ENCODE results near the gene MAP3K21. TPM values are rescaled to one million over a fixed set of nuclear protein-coding genes. Genes with fewer than 3 reads are reported as not detected.
A peak's percentile ranks its signal among the peaks of the same experiment; 100 is the strongest.

The MAP3K21 gene
- total RNA-seq, 2 donors from 2014 or later, result 4.7 to 76.1 TPM

DNA sequence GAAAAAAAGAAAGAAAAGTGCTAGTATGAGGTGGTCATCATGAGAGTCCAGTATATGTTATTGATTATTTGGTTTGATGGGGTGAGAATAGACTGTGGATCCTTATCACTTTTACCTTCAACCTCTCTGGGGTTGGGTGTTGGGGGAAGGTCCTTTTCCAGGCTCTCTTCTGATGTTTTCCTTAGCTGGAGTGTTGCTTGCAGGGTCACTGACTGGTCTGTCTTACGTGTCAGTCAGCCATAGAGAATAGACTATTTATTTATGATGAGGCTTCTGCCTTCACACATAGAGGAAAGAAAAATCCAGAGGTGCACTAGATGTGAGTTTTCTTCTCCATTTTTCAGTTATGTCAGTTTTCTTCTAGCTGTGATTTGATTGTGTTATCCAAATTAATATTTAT lies 36.5 kb downstream of the MAP3K21 start:
- H3K27ac ChIP-seq, result no peak overlapping the region
- no peaks in the 10 kb centered on the region for H3K36me3 ChIP-seq
- intact Hi-C loops (cut with DNase I), result no loop called here
- H3K27me3 ChIP-seq (replicated peaks; ENCODE audit: insufficient read depth), result no peaks in the 10 kb centered on the region
- 83% methylated on average over 1 of the region's 1 CpG for WGBS
- DNase-seq (ENCODE audit: low spot score), result no peak
- no peak overlapping the region for H3K4me3 ChIP-seq
- TF ChIP-seq POLR2AphosphoS5 (IDR thresholded peaks at IDR 0.05) (no peak), POLR2A (IDR thresholded peaks at IDR 0.05) (no peak)
- TF ChIP-seq, protein P1, sequence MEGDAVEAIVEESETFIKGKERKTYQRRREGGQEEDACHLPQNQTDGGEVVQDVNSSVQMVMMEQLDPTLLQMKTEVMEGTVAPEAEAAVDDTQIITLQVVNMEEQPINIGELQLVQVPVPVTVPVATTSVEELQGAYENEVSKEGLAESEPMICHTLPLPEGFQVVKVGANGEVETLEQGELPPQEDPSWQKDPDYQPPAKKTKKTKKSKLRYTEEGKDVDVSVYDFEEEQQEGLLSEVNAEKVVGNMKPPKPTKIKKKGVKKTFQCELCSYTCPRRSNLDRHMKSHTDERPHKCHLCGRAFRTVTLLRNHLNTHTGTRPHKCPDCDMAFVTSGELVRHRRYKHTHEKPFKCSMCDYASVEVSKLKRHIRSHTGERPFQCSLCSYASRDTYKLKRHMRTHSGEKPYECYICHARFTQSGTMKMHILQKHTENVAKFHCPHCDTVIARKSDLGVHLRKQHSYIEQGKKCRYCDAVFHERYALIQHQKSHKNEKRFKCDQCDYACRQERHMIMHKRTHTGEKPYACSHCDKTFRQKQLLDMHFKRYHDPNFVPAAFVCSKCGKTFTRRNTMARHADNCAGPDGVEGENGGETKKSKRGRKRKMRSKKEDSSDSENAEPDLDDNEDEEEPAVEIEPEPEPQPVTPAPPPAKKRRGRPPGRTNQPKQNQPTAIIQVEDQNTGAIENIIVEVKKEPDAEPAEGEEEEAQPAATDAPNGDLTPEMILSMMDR (IDR thresholded peaks at IDR 0.05), result no peak
- no peaks in the 10 kb centered on the region for H3K9me3 ChIP-seq
- no peaks in the 10 kb centered on the region for H3K4me1 ChIP-seq (replicated peaks)

DNA sequence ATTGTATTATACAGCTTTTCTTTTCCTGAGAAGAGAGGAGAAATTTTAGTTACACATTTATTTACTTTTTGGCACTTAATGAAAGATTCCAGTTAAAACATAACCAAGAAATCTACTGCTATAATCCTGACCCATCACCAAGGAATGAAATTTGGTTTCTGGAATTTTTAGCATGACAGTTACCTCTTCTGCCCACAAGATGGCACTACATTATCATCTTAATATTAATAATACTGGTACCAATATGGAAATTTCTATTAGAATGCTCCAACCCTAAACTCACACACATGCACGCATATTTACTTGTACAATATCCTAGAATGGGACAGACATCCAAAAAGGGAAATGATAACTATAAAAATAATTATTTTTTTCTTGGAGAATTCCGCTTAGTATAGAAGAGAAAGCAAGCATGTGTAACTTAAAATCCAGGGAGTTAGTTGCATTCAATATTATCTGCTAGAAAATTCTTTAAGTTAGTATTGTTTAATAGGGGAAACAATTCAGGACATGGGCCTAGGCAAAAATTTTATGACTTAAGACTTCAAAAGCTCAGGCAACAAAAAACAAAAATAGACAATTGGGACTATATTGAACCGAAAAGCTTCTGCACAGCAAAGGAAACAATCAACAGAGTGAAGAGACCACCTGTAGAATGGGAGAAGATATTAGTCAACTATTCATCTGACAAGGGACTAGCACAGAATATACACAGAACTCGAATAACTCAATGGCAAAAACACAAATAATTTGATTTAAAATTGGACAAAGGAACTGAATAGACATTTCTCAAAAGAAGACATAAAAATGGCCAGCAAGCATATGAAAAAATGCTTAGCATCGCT lies 37.4 kb downstream of the MAP3K21 start:
- Histone ChIP-seq H3K9me3 (no peaks in the 10 kb centered on the region), H3K27me3 (replicated peaks; ENCODE audit: insufficient read depth) (no peaks in the 10 kb centered on the region), H3K4me3 (no peak overlapping the region), H3K4me1 (replicated peaks) (no peaks in the 10 kb centered on the region), H3K27ac (no peak overlapping the region), H3K36me3 (no peaks in the 10 kb centered on the region)
- WGBS, result 80% methylated on average over 5 of the region's 5 CpGs
- intact Hi-C loops (cut with DNase I), result no loop called here
- TF ChIP-seq POLR2A (IDR thresholded peaks at IDR 0.05) (no peak), POLR2AphosphoS5 (IDR thresholded peaks at IDR 0.05) (no peak)
- TF ChIP-seq, protein P1 (IDR thresholded peaks at IDR 0.05), result peak; percentile 42 to 64 (median 56)
- DNase-seq (ENCODE audit: low spot score), result no peak

DNA sequence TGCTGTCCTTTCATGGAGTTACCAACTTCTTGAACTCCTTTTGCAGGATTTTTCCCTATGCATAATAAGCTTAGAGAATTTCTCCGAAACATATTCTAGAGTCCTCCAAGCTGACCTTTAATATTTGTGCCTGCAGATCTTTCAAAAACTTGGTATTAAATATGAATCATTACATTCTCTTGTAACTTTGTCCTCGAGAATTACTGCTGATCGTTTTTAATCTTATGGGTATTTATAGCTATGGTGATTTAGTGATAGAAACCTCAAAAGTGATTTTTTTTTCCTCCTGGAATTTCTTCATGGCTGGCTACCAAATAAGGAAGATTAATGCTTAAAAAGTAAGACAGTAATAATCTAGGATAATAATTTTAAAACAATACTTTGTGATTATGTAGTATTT lies 39.1 kb downstream of the MAP3K21 start:
- intact Hi-C loops (cut with DNase I), result no loop called here
- TF ChIP-seq POLR2AphosphoS5 (IDR thresholded peaks at IDR 0.05) (no peak), POLR2A (IDR thresholded peaks at IDR 0.05) (no peak)
- TF ChIP-seq, protein P1 (IDR thresholded peaks at IDR 0.05), result no peak
- DNase-seq (ENCODE audit: low spot score), result no peak
- Histone ChIP-seq H3K27me3 (replicated peaks; ENCODE audit: insufficient read depth) (no peaks in the 10 kb centered on the region), H3K4me3 (no peak overlapping the region), H3K9me3 (no peaks in the 10 kb centered on the region), H3K36me3 (no peaks in the 10 kb centered on the region), H3K27ac (no peak overlapping the region), H3K4me1 (replicated peaks) (no peaks in the 10 kb centered on the region)
- 46% methylated on average over 3 of the region's 3 CpGs for WGBS

DNA sequence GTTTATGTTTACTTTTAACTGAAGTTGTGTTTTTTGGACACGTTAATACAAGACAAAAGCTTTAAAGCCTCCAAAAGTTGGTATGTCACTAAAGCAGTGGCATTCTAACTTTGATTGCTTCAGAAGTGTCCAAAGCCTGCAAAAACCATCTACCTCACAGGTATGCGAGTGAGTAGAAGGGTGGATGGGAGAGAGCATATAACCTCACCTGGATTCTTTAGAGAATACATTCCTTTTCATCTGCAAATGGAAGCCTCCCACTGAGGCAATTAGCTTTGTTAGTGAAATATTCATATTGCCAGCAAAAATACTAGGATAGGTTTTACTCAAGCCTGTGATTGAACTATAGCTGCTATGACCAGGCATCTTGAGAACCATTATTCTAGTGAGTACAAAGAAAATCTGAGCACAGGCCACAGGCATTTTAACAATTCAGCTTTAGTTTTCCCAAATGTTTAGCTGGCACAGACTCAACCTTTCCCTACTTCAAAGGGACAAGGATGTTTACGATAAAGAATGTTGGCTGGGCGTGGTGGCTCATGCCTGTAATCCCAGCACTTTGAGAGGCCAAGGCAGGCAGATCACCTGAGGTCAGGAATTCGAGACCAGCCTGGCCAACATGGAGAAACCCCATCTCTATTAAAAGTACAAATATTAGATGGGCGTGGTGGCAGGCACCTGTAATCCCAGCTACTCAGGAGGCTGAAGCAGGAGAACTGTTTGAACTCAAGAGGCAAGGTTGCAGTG lies 39.7 kb downstream of the MAP3K21 start:
- no peaks in the 10 kb centered on the region for H3K36me3 ChIP-seq
- no peak for DNase-seq (ENCODE audit: low spot score)
- H3K27me3 ChIP-seq (replicated peaks; ENCODE audit: insufficient read depth), result no peaks in the 10 kb centered on the region
- 38% methylated on average over 6 of the region's 6 CpGs for WGBS
- H3K27ac ChIP-seq, result no peak overlapping the region
- H3K4me1 ChIP-seq (replicated peaks), result no peaks in the 10 kb centered on the region
- intact Hi-C loops (cut with DNase I), result no loop called here
- TF ChIP-seq POLR2A (IDR thresholded peaks at IDR 0.05), result no peak
- TF ChIP-seq, protein P1 (IDR thresholded peaks at IDR 0.05), result no peak
- no peak for TF ChIP-seq POLR2AphosphoS5 (IDR thresholded peaks at IDR 0.05)
- no peaks in the 10 kb centered on the region for H3K9me3 ChIP-seq
- H3K4me3 ChIP-seq, result no peak overlapping the region
